ENCODE results near the gene SLC28A3.

GRCh38 chr9:84305497-84306131, 34.9 kb downstream of the SLC28A3 start:
- no peak for TF ChIP-seq SIN3A (IDR thresholded peaks at IDR 0.05; ENCODE audit: borderline replicate concordance, insufficient read depth, low read length)
- no peak for TF ChIP-seq TAF1 (IDR thresholded peaks at IDR 0.05; ENCODE audit: borderline replicate concordance, insufficient read depth, low read length)
- TF ChIP-seq POLR2AphosphoS5 (IDR thresholded peaks at IDR 0.05; ENCODE audit: low read depth, low read length): no peak

Data from PFSK-1 (cell line).